Stimulated activated CD8-positive, alpha-beta memory T cell treated with anti-CD3 and anti-CD28 coated beads, Interleukin-12 subunit alpha, Interleukin-12 subunit beta, amount 100 ng/mL, for 4 hours (primary cell): ENCODE data around the gene C11orf54.
"Not testable (repeated sequence)": the region's sequence is repeated elsewhere in the genome, so short reads cannot be mapped to it uniquely, and the experiment has no call there.

ENCODE experiments used
- DNase-seq: peaks from one replicate; pipeline ENCODE4 v3.0.0-alpha.2; 2020; ENCODE audit warnings: low read depth

Gene C11orf54

DNA sequence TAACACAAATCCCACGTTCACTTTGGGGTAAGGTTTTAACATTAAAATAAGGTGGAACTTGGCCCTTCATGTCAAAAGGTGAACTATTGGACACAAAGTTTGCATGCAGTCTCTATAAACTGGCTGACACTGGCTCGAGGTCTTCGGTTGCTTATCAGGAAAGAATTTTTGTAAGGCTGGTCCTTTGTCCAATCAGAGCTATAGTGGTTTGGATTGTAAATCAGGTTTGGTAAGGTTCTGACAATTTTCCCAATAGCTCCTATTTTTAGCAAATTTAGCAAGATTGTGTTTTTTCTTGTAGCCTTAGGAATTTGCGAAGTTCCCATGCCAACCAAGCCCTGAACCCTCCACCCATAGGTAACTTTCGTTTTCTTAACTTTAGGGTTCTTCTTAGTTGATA is 25.0 kb downstream of the C11orf54 start:
- DNase-seq, result no peak

DNA sequence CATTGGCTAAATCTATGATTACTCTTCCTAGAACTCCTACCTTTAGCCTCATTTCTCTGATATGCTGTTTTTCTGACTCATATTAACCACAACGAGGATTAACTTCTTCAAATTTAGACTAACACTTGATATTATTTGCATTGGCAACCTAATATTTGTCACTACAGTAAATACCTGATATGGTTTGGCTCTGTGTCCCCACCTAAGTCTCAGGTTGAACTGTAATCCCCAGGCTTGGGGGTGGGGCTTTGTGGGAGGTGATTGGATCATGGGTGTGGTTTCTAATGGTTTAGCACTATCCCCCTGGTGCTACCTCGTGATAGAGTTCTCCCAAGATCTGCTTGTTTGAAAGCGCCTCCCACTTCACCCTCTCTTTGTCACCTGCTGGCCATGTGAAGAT is 25.5 kb downstream of the C11orf54 start:
- DNase-seq, result no peak

DNA sequence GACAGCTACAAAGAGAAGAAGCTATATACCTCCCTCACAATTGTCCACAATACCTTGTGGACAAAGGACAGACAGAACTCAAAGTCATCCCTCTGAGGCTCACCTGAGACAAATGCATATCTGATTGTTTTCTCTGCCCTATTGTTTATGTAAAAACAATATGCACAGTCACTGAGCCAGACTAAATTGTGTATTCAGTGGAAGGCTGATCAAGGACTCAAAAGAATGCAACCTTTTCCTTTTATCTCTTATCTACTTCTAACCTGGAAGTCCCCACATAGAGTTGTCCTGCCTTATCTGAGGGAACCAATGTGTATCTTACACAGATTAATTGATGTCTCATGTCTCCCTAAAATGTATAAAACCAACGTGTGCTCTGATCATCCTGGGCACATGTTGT is 28.7 kb downstream of the C11orf54 start:
- no peak for DNase-seq

DNA sequence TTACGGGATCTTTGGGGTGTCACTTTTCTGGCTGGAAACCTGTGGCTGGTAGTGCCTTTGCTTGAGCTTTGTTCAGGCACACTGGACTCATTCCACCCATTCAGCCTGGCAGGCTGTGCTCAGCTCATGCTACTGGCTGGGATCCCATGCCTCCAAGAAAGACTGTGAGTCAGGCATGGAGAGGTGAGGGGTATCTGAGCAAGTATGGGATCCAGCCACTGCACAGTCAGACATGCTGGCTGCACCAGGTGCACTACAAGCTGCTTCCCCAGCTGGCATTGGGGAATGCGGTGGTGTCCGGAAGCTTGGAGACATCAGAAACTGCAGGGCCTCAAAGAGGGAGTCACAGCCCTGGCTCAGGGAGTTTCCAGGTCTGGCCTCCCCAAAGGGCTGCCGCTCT is 30.7 kb downstream of the C11orf54 start:
- no peak for DNase-seq

DNA sequence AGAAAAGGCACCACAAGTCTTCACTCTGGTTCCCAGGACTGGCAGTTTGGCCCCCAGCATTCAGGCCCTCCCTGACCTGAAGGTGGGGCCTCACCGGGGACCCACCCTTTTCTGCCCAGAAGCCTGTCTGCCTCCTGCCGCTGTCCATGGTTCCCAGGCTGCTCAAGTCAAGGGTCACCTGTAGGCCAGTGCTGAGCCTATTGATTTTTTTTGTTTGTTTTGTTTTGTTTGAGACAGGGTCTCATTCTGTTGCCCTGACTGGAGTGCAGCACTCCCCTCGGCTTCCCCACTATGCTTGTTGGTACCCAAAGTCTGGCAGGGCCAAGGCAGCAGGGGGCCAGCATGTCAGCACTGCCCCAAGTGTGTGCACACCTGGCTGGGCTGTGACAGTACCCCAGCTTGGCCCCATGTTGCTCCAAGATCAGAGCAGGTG is 31.6 kb downstream of the C11orf54 start:
- no peak for DNase-seq

DNA sequence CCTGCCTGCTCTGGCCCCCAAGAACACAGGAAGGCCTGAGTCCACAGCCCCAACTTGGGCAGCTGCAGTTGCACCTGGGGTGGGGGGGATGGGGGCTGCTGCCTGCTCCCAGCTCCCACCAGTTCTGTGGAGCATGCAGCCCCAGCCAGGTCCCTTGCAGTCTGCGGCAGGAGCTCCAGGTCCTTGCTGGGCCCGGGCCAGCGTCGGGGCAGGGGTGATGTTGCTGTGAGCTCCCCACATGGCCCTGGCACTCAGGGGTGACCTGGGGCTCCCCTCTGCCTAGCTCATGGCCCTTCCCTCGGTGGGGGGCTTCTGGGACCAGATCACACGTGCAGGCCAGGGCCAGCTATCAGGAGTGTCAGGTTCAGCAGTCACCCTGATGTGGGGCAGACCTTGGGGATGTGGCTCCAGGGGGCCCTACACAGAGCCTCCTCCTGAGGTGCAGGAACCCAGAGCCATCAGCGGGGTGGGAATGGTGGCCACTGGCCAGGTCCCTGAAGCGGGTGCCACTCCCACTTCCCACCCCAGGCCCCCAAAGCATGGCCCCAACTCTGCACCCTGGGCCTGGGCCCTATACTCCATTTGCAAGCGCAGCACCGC is 32.2 kb downstream of the C11orf54 start:
- DNase-seq, result no peak

DNA sequence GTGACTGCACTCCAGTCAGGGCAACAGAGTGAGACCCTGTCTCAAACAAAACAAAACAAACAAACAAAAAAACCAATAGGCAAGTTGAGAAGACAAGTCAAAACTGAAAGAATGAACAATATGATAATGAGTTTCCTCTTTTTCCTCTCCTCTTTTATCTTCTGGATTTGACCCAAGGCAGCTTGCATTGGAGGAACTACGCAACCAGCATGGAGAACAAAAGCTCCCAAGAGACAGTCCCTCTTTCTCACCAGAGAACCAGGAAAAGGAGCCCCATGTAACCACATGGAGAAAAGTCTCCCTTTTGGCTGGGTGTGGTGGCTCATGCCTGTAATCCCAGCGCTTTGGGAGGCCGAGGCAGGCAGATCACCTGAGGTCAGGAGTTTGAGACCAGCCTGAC is 33.1 kb downstream of the C11orf54 start:
- not testable (repeated sequence) for DNase-seq

DNA sequence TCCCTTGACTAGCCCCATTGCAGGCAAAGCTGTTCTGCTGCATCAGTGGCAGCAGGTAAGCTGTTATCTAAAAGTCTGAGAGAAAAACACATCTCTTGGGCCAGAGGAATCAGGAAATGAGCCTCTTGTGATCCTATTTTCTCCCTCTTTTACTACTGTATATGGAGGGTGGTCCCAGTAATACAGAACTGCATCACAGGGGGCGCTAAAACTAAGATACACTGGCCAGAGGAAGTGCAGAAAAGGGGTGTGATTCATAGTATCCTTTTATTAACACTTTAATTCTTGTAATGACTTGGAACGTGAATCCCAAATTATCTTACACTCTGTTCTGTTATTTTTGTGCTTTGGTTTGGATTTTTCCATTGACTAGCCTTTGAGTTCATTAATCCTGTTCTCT is 33.8 kb downstream of the C11orf54 start:
- DNase-seq, result no peak

DNA sequence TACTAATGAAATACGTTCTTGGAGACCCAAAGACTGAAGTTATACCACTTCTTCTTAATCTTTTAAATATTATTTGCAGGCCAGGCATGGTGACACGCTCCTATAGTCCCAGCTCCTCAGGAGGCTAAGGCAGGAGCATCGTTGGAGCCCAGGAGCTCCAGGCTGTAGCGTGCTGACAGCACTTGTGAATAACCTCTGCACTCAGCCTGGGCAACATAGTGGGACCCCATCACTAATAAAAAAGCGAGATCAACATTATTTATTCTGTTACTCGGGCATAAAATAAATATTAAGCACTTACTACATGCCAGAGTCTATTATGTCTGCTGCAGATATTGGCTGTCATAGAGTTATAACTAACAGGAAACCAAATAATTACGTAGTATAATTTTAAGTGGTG is 41.9 kb downstream of the C11orf54 start:
- DNase-seq, result no peak

DNA sequence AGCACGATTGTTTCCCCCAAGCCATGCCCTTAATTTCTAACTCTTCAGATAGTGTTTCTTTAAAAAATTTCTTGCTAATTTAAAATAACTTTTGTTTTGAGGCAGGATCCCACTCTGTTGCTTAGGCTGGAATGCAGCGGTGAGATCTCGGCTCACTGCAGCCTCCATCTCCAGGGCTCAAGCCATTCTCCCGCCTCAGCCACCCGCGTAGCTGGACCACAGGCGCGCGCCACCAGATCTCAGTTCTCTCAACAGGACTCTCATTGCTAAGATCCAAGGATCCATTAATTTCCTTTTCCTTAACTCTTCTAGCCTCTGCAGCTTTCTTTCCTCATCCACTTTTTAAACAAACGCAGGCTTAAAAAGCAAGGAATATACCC is 42.3 kb downstream of the C11orf54 start:
- no peak for DNase-seq

DNA sequence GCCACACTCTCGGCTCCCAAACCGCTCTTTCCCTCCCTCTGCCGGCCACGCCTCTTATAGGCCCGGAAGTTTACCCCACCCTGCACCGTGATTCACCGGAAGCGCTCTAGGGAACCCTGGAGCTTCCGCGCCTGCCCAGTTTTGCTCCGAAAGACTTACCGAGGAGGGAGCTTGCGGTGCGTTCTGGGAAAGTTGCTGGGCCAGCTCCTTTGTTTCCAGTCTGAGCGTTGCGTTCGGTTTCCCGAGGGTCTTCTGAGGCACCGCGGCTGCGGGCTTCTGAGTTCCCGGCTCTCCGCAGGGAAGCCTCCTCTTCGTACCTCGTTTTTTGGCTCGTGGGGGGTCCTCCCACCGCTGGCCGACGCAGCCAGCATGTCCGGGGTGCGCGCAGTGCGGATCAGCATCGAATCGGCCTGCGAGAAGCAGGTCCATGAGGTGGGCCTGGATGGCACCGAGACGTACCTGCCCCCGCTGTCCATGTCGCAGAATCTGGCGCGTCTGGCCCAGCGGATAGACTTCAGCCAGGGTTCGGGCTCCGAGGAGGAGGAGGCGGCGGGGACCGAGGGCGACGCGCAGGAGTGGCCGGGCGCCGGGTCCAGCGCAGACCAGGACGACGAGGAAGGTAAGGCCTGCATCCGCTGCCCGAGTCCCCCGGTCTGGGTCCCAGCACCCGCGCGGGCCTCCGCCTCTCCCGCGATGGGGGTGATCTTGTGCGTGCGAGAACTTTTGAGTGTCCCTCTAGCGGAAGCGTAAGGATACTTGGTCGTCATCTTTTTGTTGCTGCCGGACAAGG is 42.9 kb downstream of the C11orf54 start, which contains the start of gene MED17:
TSS of gene MED17 (plus strand) at position 138 of the 790 bp plus-strand sequence. CDS start at position 370, 232 bp downstream.
- peak; percentile 78 for DNase-seq

DNA sequence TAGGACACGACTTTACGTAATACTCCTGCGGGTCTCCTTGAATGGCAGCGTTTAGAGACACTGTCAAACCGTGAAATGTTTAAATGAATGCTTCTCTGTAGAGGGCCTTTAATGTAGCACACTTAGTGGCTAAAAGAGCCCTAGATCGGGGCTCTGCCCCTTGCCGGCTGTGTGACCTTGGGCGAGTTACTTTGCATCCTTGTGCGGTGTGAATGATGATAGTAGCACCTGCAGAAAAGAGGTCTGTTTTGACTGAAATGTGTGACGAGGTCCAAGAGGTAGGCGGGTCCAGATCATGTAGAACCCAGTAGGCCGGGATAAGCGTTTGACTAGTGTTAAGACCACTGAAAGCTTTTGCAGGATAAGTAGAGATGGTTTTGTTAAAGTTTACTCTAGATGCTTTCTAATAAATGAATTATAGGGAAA is 43.5 kb downstream of the C11orf54 start:
- DNase-seq, result no peak

DNA sequence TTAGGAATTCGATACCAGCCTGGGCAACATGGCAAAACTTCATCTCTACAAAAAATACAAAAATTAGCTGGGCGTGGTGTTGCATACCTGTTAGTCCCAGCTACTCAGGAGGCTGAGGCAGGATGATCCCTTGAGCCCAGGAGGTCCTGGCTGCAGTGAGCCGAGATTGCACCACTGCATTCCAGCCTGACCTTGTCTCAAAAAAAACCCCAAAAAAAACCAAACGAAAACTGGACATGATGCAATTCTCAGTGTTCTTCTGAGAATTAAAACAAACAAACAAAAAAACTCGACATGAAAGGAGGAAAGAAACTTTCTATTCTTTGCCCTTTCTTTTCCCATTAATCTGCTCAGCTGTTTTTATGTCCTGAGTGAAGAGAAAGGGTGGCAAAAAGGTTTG is 50.0 kb downstream of the C11orf54 start:
- DNase-seq, result no peak

DNA sequence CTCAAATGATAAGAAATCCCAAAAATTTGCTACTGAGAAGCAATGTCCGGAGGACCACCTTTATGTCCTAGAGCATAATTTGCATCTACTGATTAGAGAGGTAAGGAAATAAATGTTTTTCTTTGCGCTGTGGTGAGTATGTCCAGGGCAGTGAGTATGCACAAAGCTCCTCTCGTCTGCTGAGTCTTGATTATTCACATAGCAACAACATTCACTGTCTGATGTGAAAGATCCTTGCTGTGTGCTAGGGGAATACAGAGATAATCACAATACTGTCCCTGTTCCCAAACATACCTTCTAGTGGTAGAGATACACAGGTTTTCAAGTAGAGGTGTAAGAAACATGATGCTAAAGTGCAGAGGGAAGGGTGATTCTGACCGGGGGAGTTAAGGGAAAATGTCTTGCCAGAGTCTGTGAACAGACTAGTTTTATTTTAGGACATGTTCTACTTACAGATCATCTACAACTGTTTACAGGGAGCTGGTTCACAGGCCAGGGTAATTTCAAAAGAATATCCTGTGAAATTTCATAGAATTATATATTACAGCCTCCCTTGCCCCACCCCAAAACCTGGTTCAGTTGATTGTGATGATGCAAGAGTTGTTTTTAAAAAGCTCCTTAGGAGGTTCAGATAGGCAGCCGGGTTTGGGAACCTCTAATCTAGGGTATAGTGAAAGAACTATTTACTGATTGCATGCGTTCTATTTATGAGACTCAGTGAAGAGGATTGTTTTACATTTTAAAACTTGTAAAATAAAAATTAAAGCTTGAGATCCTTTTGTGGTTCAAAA is 55.2 kb downstream of the C11orf54 start:
- no peak for DNase-seq

DNA sequence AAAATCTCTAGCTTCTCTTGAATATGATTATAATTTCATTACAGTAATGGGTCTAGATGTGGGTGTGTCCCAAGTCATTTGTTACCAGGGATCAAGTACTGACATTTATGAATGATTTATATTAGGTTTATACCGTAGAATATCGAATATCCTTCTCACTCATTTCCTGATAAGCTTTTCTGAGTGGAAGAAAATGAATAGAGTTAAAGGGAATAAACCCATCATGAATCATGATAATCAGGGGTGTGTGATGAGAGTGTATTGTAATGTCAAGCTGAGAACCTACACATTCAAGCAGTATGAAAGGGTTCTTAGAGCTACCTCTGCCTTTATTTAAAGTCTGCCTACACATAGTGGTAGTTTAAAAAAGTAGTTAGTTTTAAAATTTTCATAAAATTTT is 59.9 kb downstream of the C11orf54 start:
- no peak for DNase-seq

DNA sequence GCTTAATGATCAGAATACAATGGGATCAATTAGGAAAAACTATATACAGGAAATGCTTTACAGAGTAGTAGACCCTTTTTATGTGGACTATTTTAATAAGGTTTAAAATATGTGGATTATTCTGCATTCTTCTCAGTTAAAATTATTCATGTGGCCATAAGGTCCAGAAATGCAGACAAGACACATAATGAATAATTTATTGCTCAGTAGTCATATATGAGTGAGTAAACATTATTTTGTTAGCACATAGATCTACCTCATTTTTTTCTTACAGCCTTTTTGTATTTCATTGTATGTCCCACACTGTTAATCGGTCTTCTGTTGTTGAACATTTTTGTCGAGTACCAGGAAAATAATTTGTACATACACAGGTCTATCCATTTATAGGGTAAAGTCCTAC is 63.4 kb downstream of the C11orf54 start:
- no peak for DNase-seq

DNA sequence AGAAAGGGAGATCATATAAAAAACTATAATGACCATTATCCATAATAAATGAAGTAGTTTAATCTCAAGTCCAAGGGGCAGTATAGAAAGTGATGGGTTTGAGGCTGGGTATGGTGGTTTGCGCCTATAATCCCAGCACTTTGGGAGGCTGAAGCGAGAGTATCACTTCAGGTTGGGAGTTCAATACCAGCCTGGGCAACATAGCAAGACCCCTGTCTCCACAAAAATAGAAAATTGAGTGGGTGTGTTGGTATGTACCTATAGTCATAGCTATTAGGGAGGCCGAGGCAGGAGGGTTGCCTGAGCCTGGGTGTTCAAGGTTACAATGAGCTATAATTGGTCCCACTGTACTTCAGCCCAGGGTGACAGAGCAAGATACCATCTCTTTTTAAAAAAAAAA is 66.5 kb downstream of the C11orf54 start:
- no peak for DNase-seq

DNA sequence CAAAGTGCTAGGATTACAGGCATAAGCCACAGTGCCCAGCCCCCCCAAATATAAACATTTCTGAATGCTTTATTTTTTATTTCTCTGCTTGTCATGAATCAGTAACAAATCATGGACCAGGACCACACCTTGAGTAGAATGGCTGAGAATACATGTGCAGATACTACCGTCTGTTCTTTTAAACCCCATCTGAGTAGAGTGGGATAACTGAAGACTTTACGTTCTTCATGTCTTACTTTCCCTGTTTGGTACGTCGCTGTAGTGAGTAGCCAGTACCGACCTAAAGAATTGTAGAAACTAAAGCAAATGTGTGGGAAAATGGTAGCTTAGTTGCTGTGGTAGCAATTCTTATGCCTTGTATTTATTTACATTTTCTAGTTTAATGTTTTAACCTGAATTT is 72.5 kb downstream of the C11orf54 start:
- DNase-seq, result no peak
